GM23338 (cell line): ENCODE measurements around the gene DHX8.

Source experiments
- CTCF ChIP-seq, 2 experiments: fragments of 200-600 bp in 1 of 2; sonication (generic) in 1 of 2; conservative IDR thresholded peaks; 2 replicates each; pipeline versions ENCODE4 v1.5.1 to v1.6.1; 2016 to 2017; ENCODE audit warnings: antibody characterized with exemption in 2 of 2, low read depth in 2 of 2, mild to moderate bottlenecking in 2 of 2, moderate library complexity in 1 of 2
- EZH2 ChIP-seq: fragments of 200-600 bp; sonication (generic); IDR thresholded peaks from one replicate; pipeline ENCODE4 v1.8.0; 2017; ENCODE audit warnings: antibody characterized with exemption, mild to moderate bottlenecking, low read depth; ENCODE audit not compliant: unreplicated experiment

- no peak for TF ChIP-seq CTCF (conservative IDR thresholded peaks at IDR 0.05; ENCODE audit: low read depth in 2 of 2)
- no peak for TF ChIP-seq EZH2
Measured at GRCh38 chr17:43534909-43535308, 51.1 kb downstream of the DHX8 start.
